DOHH2 (cell line): ENCODE data around the gene NCAM2.

Source experiments
- CTCF ChIP-seq: fragments of 200-600 bp; sonication (generic); IDR thresholded peaks from one replicate; pipeline ENCODE4 v1.5.1; 2014; ENCODE audit warnings: antibody characterized with exemption, mild to moderate bottlenecking, low read depth, low read length; ENCODE audit not compliant: poor library complexity, severe bottlenecking
- EZH2phosphoT487 ChIP-seq: fragments of 200-600 bp; sonication (generic); IDR thresholded peaks from 2 replicates; pipeline ENCODE4 v1.6.1; 2017; ENCODE audit warnings: borderline replicate concordance, mild to moderate bottlenecking, antibody characterized with exemption, low read length, moderate library complexity, mixed read lengths

- no peak for TF ChIP-seq CTCF
- TF ChIP-seq EZH2phosphoT487: no peak
Measured at GRCh38 chr21:21458124-21458631, 460.0 kb downstream of the NCAM2 start.
